ENCODE measurements around the gene SULF2. TPM values are rescaled to one million over a fixed set of nuclear protein-coding genes. Genes with fewer than 3 reads are reported as not detected.

The SULF2 gene
- total RNA-seq, 1 donor from 2014 or later, result 78.2 TPM

DNA sequence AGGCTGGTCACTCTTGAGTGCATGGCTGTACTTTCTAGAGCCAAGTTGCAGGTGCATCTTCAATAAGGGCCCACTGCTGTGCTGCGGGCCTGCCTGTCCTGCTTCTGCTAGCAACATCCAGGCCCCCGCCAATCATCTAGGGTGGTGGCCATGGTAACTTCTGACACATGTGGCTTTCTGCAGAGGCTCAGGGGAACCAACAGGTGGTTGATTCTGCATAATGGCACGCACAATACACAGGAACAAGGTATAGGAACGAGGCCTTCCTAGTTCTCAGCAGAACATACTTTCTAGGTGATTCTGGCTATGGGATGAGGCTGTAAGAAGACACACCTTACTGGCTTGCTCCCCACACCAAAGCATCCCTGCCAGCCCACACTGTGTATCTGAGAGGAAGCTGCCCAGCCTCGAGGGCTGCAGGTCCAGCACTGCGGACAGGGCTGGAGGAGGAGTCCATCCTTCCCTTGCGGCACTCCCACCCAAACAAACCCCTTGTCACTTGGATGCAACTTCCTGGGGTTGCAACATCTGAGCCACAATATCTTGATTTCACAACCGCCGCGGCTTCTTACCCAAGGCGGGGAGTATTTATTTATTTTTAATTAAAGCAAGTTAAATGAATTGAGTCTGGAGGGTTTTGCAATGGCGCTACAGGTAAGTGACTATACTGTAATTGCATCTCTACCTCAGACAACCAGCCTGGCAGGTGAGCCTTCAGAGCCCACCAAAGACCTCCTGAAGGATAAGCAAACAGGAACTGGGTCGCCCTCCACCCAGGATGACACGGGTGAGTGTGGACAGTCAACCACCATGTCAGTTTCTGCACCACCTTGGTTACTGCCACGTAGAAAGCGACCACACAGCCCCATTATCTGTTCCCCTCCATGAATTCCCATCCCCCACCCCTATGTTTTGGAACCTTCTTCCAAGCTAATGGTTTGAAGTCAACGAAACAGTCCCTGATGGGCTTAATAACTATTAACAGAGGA is 49.6 kb downstream of the SULF2 start:
- DNase-seq (ENCODE audit: low read depth), result no peak
- TF ChIP-seq, protein P1, sequence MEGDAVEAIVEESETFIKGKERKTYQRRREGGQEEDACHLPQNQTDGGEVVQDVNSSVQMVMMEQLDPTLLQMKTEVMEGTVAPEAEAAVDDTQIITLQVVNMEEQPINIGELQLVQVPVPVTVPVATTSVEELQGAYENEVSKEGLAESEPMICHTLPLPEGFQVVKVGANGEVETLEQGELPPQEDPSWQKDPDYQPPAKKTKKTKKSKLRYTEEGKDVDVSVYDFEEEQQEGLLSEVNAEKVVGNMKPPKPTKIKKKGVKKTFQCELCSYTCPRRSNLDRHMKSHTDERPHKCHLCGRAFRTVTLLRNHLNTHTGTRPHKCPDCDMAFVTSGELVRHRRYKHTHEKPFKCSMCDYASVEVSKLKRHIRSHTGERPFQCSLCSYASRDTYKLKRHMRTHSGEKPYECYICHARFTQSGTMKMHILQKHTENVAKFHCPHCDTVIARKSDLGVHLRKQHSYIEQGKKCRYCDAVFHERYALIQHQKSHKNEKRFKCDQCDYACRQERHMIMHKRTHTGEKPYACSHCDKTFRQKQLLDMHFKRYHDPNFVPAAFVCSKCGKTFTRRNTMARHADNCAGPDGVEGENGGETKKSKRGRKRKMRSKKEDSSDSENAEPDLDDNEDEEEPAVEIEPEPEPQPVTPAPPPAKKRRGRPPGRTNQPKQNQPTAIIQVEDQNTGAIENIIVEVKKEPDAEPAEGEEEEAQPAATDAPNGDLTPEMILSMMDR (IDR thresholded peaks at IDR 0.05; ENCODE audit: insufficient read depth, low read length, poor library complexity, severe bottlenecking), result no peak
- Histone ChIP-seq H3K4me3 (ENCODE audit: low read depth, low read length) (no peak overlapping the region), H3K27me3 (ENCODE audit: control insufficient read depth, insufficient read depth, low read length) (no peaks in the 10 kb centered on the region), H3K36me3 (ENCODE audit: control insufficient read depth, insufficient read depth, low read length) (no peaks in the 10 kb centered on the region)

DNA sequence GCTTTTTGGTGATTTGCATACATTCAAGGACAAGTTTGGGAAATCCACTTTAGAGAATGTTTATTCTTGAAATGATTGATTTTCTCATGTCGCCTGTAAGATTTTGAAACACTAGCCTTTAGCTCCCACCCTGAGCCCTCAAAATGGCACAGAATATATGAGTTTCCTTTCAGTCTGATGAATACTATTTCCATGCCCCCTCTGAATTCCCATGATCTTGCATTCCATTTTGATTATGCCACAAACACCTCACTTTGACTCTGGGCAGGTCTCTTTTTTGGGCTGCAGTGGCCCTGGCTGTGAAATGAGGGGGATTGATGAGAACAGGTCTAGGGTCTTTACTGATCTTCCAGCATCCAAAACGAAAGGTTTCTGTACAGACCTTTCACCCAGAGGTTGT is 50.4 kb downstream of the SULF2 start:
- H3K4me3 ChIP-seq (ENCODE audit: low read depth, low read length), result no peak overlapping the region
- H3K27me3 ChIP-seq (ENCODE audit: control insufficient read depth, insufficient read depth, low read length), result no peaks in the 10 kb centered on the region
- TF ChIP-seq, protein P1 (IDR thresholded peaks at IDR 0.05; ENCODE audit: insufficient read depth, low read length, poor library complexity, severe bottlenecking), result no peak
- no peak for DNase-seq (ENCODE audit: low read depth)
- H3K36me3 ChIP-seq (ENCODE audit: control insufficient read depth, insufficient read depth, low read length), result no peaks in the 10 kb centered on the region

DNA sequence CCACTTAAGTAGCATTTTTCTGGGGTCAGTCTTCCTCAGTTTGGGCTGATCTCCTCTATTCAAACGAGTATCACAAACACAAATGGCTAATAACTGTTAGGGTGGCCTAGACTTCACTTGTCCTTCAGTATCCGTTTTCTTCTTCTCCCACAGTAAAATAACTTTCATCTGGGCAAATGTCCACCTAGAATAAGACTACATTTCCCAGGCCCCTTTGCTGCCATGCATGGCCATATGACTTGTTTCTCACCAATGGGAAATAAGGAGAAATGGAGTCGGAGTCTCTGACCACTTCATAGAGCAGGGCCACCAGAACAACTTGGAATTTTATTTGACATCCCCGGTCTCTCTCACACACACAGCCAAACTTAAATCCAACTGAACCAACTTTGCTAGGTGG is 51.4 kb downstream of the SULF2 start:
- Histone ChIP-seq H3K27me3 (ENCODE audit: control insufficient read depth, insufficient read depth, low read length) (no peaks in the 10 kb centered on the region), H3K36me3 (ENCODE audit: control insufficient read depth, insufficient read depth, low read length) (no peaks in the 10 kb centered on the region), H3K4me3 (ENCODE audit: low read depth, low read length) (no peak overlapping the region)
- TF ChIP-seq, protein P1 (IDR thresholded peaks at IDR 0.05; ENCODE audit: insufficient read depth, low read length, poor library complexity, severe bottlenecking), result no peak
- DNase-seq (ENCODE audit: low read depth), result no peak

DNA sequence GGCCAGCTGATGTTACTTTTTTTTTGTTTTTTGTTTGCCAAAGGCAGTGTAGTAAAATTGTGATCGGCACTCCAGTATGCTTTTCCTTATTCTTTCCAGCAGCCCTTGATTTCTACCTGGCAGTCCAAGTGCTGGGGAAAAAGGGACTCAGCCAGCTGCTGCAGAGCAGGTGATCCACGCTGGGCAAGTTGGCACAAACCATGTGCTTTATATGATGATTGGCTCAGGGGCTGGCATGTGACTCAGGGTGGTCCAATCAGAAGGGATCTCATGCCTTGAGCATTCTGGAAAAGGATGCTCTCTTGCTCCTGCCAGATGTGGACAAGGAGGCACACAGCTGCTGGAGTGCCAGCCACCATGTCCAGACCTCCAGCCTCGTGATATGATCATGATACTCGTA is 54.5 kb downstream of the SULF2 start:
- H3K4me3 ChIP-seq (ENCODE audit: low read depth, low read length), result no peak overlapping the region
- no peak for DNase-seq (ENCODE audit: low read depth)
- no peaks in the 10 kb centered on the region for H3K36me3 ChIP-seq (ENCODE audit: control insufficient read depth, insufficient read depth, low read length)
- H3K27me3 ChIP-seq (ENCODE audit: control insufficient read depth, insufficient read depth, low read length), result no peaks in the 10 kb centered on the region
- TF ChIP-seq, protein P1 (IDR thresholded peaks at IDR 0.05; ENCODE audit: insufficient read depth, low read length, poor library complexity, severe bottlenecking), result no peak

DNA sequence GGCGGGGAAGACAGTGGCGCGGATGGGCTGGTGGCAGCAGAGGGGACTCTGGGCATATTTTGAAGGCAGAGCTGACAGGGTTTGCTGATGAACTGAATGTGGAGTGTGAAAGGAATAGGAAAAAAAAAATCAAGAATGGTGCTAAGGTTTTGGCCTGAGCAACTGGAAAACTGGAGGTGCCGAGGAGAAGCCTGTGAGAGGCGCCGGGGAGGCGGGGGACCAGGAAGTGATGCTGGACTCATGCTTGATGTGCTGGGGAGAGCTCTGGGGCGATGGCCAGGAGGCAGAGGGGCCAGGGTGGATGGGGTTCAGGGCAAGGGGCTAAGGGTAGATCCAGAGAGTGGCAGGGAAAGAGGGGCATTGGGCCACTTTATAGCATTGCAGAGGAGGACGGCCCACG is 55.8 kb downstream of the SULF2 start:
- TF ChIP-seq, protein P1 (IDR thresholded peaks at IDR 0.05; ENCODE audit: insufficient read depth, low read length, poor library complexity, severe bottlenecking), result no peak
- H3K27me3 ChIP-seq (ENCODE audit: control insufficient read depth, insufficient read depth, low read length), result no peaks in the 10 kb centered on the region
- no peak for DNase-seq (ENCODE audit: low read depth)
- H3K36me3 ChIP-seq (ENCODE audit: control insufficient read depth, insufficient read depth, low read length), result no peaks in the 10 kb centered on the region
- H3K4me3 ChIP-seq (ENCODE audit: low read depth, low read length), result no peak overlapping the region
